Neural crest cell (in vitro differentiated cells): Measurements from ENCODE around the gene SLC7A8. TPM values are rescaled to one million over a fixed set of nuclear protein-coding genes. Genes with fewer than 3 reads are reported as not detected.

Source experiments
- DNase-seq: peaks from one replicate; pipeline ENCODE4 v3.0.0; 2021; ENCODE audit warnings: low read depth, mixed read lengths, low spot score
- H3K27ac Mint-ChIP-seq: one replicate; pipeline ENCODE4 v1.8.0; 2021; ENCODE audit warnings: mild to moderate bottlenecking, mixed read lengths; ENCODE audit not compliant: unreplicated experiment
- H3K27me3 Mint-ChIP-seq: 2 replicates; pipeline ENCODE4 v1.8.0; 2021; ENCODE audit warnings: low read depth, mild to moderate bottlenecking, mixed read lengths
- H3K36me3 Mint-ChIP-seq: 2 replicates; pipeline ENCODE4 v1.8.0; 2021; ENCODE audit warnings: low read depth, mild to moderate bottlenecking, mixed read lengths
- H3K4me1 Mint-ChIP-seq: 2 replicates; pipeline ENCODE4 v1.8.0; 2021; ENCODE audit warnings: mixed read lengths
- H3K4me3 Mint-ChIP-seq: one replicate; pipeline ENCODE4 v1.8.0; 2021; ENCODE audit warnings: mild to moderate bottlenecking, mixed read lengths
- H3K9me3 Mint-ChIP-seq: 2 replicates; pipeline ENCODE4 v1.8.0; 2021; ENCODE audit warnings: mixed read lengths
- total RNA-seq: library from RNA; stranded (reverse); gene quantifications from 2 replicates; pipeline ENCODE4 v1.2.1, GENCODE V29; 2021
- TF ChIP-seq, protein P1 (sequence below): fragments of 200-600 bp; sonication (generic); conservative IDR thresholded peaks from 2 replicates; pipeline ENCODE4 v1.5.0; 2021; ENCODE audit warnings: antibody characterized with exemption, mild to moderate bottlenecking

SLC7A8 gene
- total RNA-seq, 1 donor from 2014 or later: 9.4 TPM

DNA sequence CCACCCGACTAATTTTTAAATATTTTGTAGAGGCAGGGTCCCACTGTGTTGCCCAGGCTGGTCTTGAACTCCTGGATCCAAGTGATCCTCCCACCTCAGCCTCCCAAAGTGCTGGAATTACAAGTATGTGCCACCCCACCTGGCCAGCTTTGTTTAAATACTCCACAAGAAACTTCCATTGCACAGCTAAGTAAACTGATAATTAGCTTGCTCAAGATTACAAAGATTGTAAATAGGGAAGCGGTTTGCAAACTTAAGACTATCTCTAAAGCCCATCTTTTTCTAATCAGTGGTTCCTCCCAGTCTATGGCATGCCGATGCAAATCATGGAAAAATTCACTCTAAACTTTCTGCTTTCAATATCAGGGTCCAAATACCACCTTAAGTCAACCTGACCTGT is 9.7 kb downstream of the SLC7A8 start:
- Mint-ChIP-seq H3K27me3 (peaks cover 4% of the 10 kb centered on the region), H3K9me3 (no peaks in the 10 kb centered on the region), H3K36me3 (no peaks in the 10 kb centered on the region), H3K4me3 (no peak overlapping the region), H3K4me1 (peaks cover 12% of the 10 kb centered on the region), H3K27ac (no peak overlapping the region)
- TF ChIP-seq, protein P1, sequence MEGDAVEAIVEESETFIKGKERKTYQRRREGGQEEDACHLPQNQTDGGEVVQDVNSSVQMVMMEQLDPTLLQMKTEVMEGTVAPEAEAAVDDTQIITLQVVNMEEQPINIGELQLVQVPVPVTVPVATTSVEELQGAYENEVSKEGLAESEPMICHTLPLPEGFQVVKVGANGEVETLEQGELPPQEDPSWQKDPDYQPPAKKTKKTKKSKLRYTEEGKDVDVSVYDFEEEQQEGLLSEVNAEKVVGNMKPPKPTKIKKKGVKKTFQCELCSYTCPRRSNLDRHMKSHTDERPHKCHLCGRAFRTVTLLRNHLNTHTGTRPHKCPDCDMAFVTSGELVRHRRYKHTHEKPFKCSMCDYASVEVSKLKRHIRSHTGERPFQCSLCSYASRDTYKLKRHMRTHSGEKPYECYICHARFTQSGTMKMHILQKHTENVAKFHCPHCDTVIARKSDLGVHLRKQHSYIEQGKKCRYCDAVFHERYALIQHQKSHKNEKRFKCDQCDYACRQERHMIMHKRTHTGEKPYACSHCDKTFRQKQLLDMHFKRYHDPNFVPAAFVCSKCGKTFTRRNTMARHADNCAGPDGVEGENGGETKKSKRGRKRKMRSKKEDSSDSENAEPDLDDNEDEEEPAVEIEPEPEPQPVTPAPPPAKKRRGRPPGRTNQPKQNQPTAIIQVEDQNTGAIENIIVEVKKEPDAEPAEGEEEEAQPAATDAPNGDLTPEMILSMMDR: no peak
- no peak for DNase-seq

DNA sequence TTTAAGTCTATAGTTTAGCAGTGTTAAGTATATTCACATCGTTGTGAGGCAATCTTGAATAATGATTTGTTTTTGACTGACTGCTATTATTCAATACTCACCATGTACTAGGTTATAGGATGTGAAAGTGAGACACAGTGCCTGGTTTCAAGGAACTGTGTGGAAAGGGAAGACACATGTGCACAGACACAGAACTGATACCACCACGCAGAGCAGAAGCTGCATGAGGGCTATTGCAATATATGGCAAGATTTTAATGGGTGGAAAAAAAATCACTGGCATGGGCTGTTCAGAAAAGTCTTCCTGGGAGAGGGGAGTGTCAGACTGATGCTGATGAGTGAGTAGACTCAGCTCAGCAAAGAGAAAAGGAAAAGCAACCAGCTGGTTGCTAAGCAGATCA is 10.4 kb downstream of the SLC7A8 start:
- Mint-ChIP-seq H3K27ac (no peak overlapping the region), H3K4me1 (peaks cover 12% of the 10 kb centered on the region), H3K4me3 (no peak overlapping the region), H3K9me3 (no peaks in the 10 kb centered on the region), H3K27me3 (no peaks in the 10 kb centered on the region), H3K36me3 (no peaks in the 10 kb centered on the region)
- no peak for DNase-seq
- TF ChIP-seq, protein P1: no peak

DNA sequence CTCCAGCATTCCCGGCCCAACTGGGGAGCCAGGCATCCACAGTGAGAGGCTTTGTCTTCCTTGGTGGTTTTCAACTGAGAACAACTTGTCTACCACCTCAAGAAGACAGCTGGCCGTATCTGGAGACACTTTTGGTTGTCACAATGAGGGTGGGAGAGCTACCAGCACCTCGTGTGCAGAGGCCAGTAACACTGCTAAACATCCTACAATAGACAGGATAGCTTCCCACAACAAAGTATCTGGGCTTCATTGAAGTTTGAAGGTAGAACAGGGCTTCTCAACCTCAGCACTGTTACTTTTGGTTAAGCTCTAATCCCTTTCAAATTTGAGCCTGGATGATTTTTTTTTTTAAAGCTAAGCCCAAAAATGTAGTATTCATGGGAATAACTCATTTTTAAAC is 10.9 kb downstream of the SLC7A8 start:
- H3K4me1 Mint-ChIP-seq: peaks cover 12% of the 10 kb centered on the region

DNA sequence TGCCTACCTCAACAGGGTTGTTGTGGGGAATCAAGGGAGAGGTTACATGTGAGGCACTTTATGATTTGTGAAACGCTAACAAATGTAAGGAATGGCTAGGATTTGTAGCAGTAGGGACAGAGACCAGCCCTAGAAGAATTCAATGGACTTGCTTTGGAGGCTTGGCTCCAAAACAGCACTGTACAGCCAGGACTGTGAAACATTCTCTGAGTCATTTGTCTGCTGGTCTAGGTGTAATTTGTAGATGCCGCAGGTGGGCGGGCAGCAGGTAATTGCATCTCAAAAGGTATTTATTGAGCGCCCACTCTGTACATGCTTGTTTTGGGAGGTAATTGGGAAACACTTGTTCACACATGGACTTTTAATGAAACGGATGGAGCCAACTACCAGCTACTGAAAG is 11.4 kb downstream of the SLC7A8 start:
- no peak for DNase-seq
- Mint-ChIP-seq H3K9me3 (no peaks in the 10 kb centered on the region), H3K4me1 (peaks cover 12% of the 10 kb centered on the region), H3K27ac (no peak overlapping the region), H3K27me3 (no peaks in the 10 kb centered on the region), H3K4me3 (no peak overlapping the region), H3K36me3 (no peaks in the 10 kb centered on the region)
- TF ChIP-seq, protein P1: no peak

More for the DNA sequence above, 10.9 kb downstream of the SLC7A8 start:
- Mint-ChIP-seq H3K27me3 (no peaks in the 10 kb centered on the region), H3K9me3 (no peaks in the 10 kb centered on the region), H3K27ac (no peak overlapping the region), H3K36me3 (no peaks in the 10 kb centered on the region), H3K4me3 (no peak overlapping the region)
- DNase-seq: no peak
- TF ChIP-seq, protein P1: no peak

DNA sequence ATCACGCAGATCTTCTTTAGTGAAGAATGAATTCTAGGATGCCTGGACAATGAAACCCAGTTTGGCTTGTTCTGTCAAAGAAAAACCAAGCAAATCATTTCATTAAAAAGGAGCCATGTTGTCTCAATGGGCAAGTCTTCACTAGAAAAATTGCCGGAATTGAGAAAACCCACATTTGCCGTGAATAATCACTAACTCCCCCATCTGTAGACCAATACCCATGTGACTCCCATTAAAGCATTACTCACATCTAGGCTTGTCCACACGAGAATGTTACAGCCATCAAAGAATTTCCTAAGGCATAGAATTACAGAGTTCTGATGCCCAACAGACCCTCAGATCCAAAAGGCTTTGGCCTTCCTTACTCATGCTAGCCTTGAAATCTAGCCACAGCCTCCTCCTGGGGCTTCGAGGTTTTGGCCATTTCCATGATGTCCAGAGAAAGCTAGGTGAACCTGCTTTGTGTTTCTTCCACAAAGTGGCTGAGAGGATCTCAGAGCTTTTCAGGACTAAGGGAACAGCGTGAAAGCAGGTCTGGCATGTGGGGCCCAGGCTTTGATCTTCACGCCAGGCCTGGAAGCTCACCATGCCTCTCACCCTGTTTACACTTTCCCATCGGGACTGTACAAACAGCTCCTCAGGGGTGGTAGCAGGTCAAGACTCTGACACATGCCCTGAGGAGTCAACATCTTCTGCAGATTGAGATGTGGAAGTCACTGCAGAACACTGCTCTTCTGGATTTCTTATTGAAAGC is 12.1 kb downstream of the SLC7A8 start:
- H3K27me3 Mint-ChIP-seq: no peaks in the 10 kb centered on the region
- peaks cover 12% of the 10 kb centered on the region for H3K4me1 Mint-ChIP-seq
- no peak overlapping the region for H3K27ac Mint-ChIP-seq
- H3K36me3 Mint-ChIP-seq: no peaks in the 10 kb centered on the region
- no peak for DNase-seq
- H3K4me3 Mint-ChIP-seq: no peak overlapping the region
- H3K9me3 Mint-ChIP-seq: no peaks in the 10 kb centered on the region
- TF ChIP-seq, protein P1: no peak
